ENCODE data around the gene RIN2. TPM values are rescaled to one million over a fixed set of nuclear protein-coding genes. Genes with fewer than 3 reads are reported as not detected.

RIN2 gene
- total RNA-seq, 4 donors from 2014 or later: 60.9 to 88.3 (median 83.2) TPM

DNA sequence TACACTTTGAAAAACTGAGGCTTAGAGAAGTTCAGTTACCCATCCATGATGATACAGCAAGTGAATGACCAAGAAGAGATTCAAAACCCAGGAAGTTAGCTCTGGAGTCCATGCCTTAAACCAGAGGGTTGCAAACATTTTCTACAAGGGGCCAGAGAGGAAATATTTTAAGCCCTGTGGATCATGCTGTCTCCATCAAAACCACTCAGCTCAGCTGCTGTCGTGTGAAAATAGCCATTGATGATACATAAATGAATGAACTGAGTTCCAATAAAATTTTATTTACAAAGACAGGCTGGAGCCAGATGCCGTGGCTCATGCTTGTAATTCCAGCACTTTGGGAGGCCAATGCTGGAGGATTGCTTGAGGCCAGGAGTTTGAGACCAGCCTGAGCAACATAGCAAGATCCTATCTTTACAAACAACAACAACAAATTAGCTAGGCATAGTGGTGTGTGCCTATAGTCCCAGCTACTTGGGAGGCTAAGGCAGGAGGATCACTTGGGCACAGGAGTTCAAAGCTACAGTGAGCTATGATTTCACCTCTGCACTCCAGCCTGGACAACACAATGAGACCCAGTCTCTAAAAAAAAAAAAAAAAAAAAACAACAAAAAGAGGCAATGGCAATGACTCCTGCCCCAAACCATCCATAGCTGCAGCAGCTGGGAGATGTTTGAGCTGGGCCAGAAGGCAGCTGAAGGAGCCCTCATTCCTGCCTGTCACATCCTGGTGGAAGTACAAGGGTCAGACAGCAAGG, 44.1 kb upstream of the RIN2 start:
- intact Hi-C loops (cut with DNase I; ENCODE audit: low total_unique reads): no loop called here
- TF ChIP-seq, protein P1, sequence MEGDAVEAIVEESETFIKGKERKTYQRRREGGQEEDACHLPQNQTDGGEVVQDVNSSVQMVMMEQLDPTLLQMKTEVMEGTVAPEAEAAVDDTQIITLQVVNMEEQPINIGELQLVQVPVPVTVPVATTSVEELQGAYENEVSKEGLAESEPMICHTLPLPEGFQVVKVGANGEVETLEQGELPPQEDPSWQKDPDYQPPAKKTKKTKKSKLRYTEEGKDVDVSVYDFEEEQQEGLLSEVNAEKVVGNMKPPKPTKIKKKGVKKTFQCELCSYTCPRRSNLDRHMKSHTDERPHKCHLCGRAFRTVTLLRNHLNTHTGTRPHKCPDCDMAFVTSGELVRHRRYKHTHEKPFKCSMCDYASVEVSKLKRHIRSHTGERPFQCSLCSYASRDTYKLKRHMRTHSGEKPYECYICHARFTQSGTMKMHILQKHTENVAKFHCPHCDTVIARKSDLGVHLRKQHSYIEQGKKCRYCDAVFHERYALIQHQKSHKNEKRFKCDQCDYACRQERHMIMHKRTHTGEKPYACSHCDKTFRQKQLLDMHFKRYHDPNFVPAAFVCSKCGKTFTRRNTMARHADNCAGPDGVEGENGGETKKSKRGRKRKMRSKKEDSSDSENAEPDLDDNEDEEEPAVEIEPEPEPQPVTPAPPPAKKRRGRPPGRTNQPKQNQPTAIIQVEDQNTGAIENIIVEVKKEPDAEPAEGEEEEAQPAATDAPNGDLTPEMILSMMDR (IDR thresholded peaks at IDR 0.05): no peak
- TF ChIP-seq POLR2A (IDR thresholded peaks at IDR 0.05): no peak
- 79 to 86% methylated on average over 2 of the region's 2 CpGs for WGBS, 2 donors
- no peak overlapping the region for H3K4me3 ChIP-seq (ENCODE audit: low read depth, poor library complexity, severe bottlenecking)
- peak in 1 of 2 donors; percentile 32 for DNase-seq (ENCODE audit: low spot score in 2 of 2)

GRCh38 chr20:19714579-19714840, 43.5 kb upstream of the RIN2 start:
- TF ChIP-seq, protein P1 (IDR thresholded peaks at IDR 0.05): no peak
- TF ChIP-seq POLR2A (IDR thresholded peaks at IDR 0.05): no peak
- DNase-seq (ENCODE audit: low spot score in 2 of 2): no peak
- intact Hi-C loops (cut with DNase I; ENCODE audit: low total_unique reads): no loop called here
- no peak overlapping the region for H3K4me3 ChIP-seq (ENCODE audit: low read depth, poor library complexity, severe bottlenecking)
- WGBS, 2 donors: 81 to 84% methylated on average over 1 of the region's 1 CpG

GRCh38 chr20:19715986-19716385, 42.1 kb upstream of the RIN2 start:
- peak in 1 of 2 donors; percentile 68 for DNase-seq (ENCODE audit: low spot score in 2 of 2)
- intact Hi-C loops (cut with DNase I; ENCODE audit: low total_unique reads): no loop called here
- no peak for TF ChIP-seq POLR2A (IDR thresholded peaks at IDR 0.05)
- TF ChIP-seq, protein P1 (IDR thresholded peaks at IDR 0.05): no peak
- WGBS, 2 donors: 95 to 96% methylated on average over 3 of the region's 3 CpGs
- H3K4me3 ChIP-seq (ENCODE audit: low read depth, poor library complexity, severe bottlenecking): no peak overlapping the region

- no peak overlapping the region for H3K4me3 ChIP-seq (ENCODE audit: low read depth, poor library complexity, severe bottlenecking)
- DNase-seq (ENCODE audit: low spot score in 2 of 2): peak in 1 of 2 donors; percentile 40
- 79 to 81% methylated on average over 3 of the region's 3 CpGs for WGBS, 2 donors
- intact Hi-C loops (cut with DNase I; ENCODE audit: low total_unique reads): no loop called here
- no peak for TF ChIP-seq POLR2A (IDR thresholded peaks at IDR 0.05)
- TF ChIP-seq, protein P1 (IDR thresholded peaks at IDR 0.05): no peak
These were observed 39.2 kb upstream of the RIN2 start for GRCh38 chr20:19718880-19719279.

- intact Hi-C loops (cut with DNase I; ENCODE audit: low total_unique reads): no loop called here
- 93% methylated on average over 18 of the region's 18 CpGs for WGBS, 2 donors
- peak in 1 of 2 donors; percentile 81 for DNase-seq (ENCODE audit: low spot score in 2 of 2)
- no peak for TF ChIP-seq POLR2A (IDR thresholded peaks at IDR 0.05)
- TF ChIP-seq, protein P1 (IDR thresholded peaks at IDR 0.05): no peak
- H3K4me3 ChIP-seq (ENCODE audit: low read depth, poor library complexity, severe bottlenecking): no peak overlapping the region
These were observed 37.1 kb upstream of the RIN2 start for GRCh38 chr20:19720991-19721390.

GRCh38 chr20:19723051-19723450, 35.0 kb upstream of the RIN2 start:
- DNase-seq (ENCODE audit: low spot score in 2 of 2): no peak
- WGBS, 2 donors: 84 to 93% methylated on average over 4 of the region's 4 CpGs
- H3K4me3 ChIP-seq (ENCODE audit: low read depth, poor library complexity, severe bottlenecking): no peak overlapping the region
- TF ChIP-seq POLR2A (IDR thresholded peaks at IDR 0.05): no peak
- TF ChIP-seq, protein P1 (IDR thresholded peaks at IDR 0.05): no peak
- intact Hi-C loops (cut with DNase I; ENCODE audit: low total_unique reads): no loop called here
